Hepatocyte (in vitro differentiated cells): ENCODE measurements around the gene PIP5K1C. TPM values are rescaled to one million over a fixed set of nuclear protein-coding genes. Genes with fewer than 3 reads are reported as not detected.

Experiments
- DNase-seq: peaks from one replicate; pipeline ENCODE4 v3.0.0-alpha.2; 2016; ENCODE audit warnings: low spot score
- H2AFZ ChIP-seq: fragments of 200-600 bp; sonication (generic); 2 replicates; pipeline ENCODE4 v1.6.0; 2016; ENCODE audit warnings: antibody characterized with exemption, mild to moderate bottlenecking
- H3K27ac ChIP-seq: fragments of 200-600 bp; sonication (generic); 2 replicates; pipeline ENCODE4 v1.5.1; 2016; ENCODE audit warnings: mild to moderate bottlenecking
- H3K27me3 ChIP-seq: fragments of 200-600 bp; sonication (generic); 2 replicates; pipeline ENCODE4 v1.6.1; 2016
- H3K36me3 ChIP-seq: fragments of 200-600 bp; sonication (generic); replicated peaks from 2 replicates; pipeline ENCODE4 v1.5.1; 2016; ENCODE audit warnings: low read depth; ENCODE audit not compliant: insufficient read depth
- H3K4me1 ChIP-seq: fragments of 200-600 bp; sonication (generic); 2 replicates; pipeline ENCODE4 v1.5.1; 2016; ENCODE audit warnings: mild to moderate bottlenecking, moderate library complexity; ENCODE audit not compliant: insufficient read depth
- H3K4me2 ChIP-seq: fragments of 200-600 bp; sonication (generic); 2 replicates; pipeline ENCODE4 v1.6.0; 2016
- H3K4me3 ChIP-seq: fragments of 200-600 bp; sonication (generic); 2 replicates; pipeline ENCODE4 v1.5.1; 2016; ENCODE audit warnings: mild to moderate bottlenecking
- H3K79me2 ChIP-seq: fragments of 200-600 bp; sonication (generic); 2 replicates; pipeline ENCODE4 v1.6.0; 2017; ENCODE audit warnings: mild to moderate bottlenecking
- H3K9me2 ChIP-seq: fragments of 200-600 bp; sonication (generic); replicated peaks from 2 replicates; pipeline ENCODE4 v1.6.0; 2017; ENCODE audit warnings: mild to moderate bottlenecking; ENCODE audit not compliant: insufficient read depth
- H3K9me3 ChIP-seq: fragments of 200-600 bp; sonication (generic); 2 replicates; pipeline ENCODE4 v1.5.1; 2016; ENCODE audit warnings: low read depth, mild to moderate bottlenecking
- H4K20me1 ChIP-seq: fragments of 200-600 bp; sonication (generic); 2 replicates; pipeline ENCODE4 v1.6.0; 2016; ENCODE audit warnings: mild to moderate bottlenecking; ENCODE audit not compliant: insufficient read depth, poor library complexity, severe bottlenecking
- CTCF ChIP-seq: fragments of 200-600 bp; sonication (generic); IDR thresholded peaks from 2 replicates; pipeline ENCODE4 v1.5.1; 2016; ENCODE audit warnings: antibody characterized with exemption, mild to moderate bottlenecking; ENCODE audit not compliant: poor library complexity
- EZH2 ChIP-seq: fragments of 200-600 bp; sonication (generic); IDR thresholded peaks from 2 replicates; pipeline ENCODE4 v1.6.1; 2016; ENCODE audit warnings: antibody characterized with exemption, mild to moderate bottlenecking, borderline replicate concordance
- EZH2phosphoT487 ChIP-seq: fragments of 200-600 bp; sonication (generic); IDR thresholded peaks from one replicate; pipeline ENCODE4 v1.6.1; 2018; ENCODE audit warnings: antibody characterized with exemption, mild to moderate bottlenecking, low read depth, moderate library complexity; ENCODE audit not compliant: unreplicated experiment, severe bottlenecking
- WGBS: methylation state at CpG from one replicate; pipeline ENCODE4 v1.1.6; 2016; ENCODE audit warnings: low lambda C conversion rate; ENCODE audit errors: missing lambda C conversion rate; 5-methylcytosine and 5-hydroxymethylcytosine counted together
- polyA plus RNA-seq: library from polyadenylated mRNA; unstranded; fragments of >200 nt; fragmentation: Nextera tagmentation; extraction: Ambion mirVana; gene quantifications from 2 replicates; pipeline ENCODE4 v1.2.1, GENCODE V29; 2016
- total RNA-seq: library from RNA; depleted of rRNA; stranded (reverse); fragments of >200 nt; gene quantifications from 2 replicates; pipeline ENCODE4 v1.2.3, GENCODE V29; 2014

PIP5K1C gene
- total and polyA plus RNA-seq, 2 experiments from 2014 or later, result 20.7 to 37.1 TPM

DNA sequence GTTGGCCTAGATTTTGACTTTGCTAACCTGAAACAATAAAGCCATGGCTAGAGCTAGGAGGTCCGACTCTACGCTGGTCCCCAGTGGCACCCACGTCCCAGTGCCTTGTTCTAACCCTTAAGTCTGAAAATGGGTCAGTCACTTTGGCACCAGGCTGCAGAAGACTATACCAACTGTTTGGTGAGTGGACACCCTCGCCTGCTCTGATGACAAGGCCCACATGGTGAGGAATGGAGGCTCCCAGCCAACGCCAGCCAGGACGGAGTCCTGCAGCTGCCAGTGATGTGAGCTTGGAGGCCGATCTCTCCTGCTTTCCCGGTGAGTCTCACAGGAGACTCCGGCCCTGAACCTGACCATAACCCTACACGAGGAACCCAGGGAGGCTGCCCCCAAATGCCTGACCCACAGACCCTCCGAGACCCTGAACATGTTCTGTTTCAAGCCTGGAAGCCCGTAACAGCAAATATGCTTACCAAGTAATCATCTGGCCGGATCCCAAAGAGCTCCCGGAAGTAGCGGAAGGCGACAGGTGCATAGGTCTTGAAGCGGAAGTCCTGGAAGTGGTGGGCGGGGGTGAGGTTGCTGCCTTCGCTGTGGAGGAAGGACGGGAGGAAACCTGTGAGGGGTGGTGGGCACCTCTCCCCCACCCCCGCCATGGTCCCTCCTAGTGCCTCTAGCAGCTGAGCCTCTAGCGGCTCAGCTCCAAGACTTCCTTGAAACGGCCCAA lies 39.6 kb downstream of the PIP5K1C start:
- Histone ChIP-seq H3K4me2 (no peak overlapping the region), H3K9me2 (no peaks in the 10 kb centered on the region), H3K27ac (no peak overlapping the region), H4K20me1 (no peaks in the 10 kb centered on the region), H3K36me3 (no peaks in the 10 kb centered on the region), H3K4me3 (no peak overlapping the region), H2AFZ (no peak overlapping the region), H3K4me1 (no peaks in the 10 kb centered on the region), H3K9me3 (no peaks in the 10 kb centered on the region), H3K79me2 (no peaks in the 10 kb centered on the region), H3K27me3 (no peaks in the 10 kb centered on the region)
- 91% methylated on average over 22 of the region's 23 CpGs for WGBS
- TF ChIP-seq EZH2phosphoT487, result no peak
- no peak for TF ChIP-seq EZH2
- no peak for TF ChIP-seq CTCF
- no peak for DNase-seq

DNA sequence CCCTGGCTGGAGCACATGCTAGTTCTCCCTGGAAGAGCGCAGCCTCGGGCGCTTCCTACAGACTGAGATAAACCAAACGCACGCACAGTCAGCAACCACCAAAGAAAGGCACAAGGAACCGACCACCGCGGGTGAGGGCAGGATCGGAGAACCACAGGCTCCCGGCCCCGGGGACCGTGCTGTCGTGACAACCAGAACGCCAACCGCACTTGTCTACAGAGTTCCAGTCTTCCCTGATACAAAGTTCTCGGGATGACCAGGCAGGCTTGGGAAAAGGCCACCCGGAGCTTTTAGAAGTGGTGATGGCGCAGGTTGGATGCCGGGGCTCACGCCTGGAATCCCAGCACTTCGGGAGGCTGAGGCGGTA lies 40.5 kb downstream of the PIP5K1C start:
- TF ChIP-seq EZH2 (no peak), CTCF (no peak)
- Histone ChIP-seq H3K4me2 (no peak overlapping the region), H3K4me1 (no peaks in the 10 kb centered on the region), H3K36me3 (no peaks in the 10 kb centered on the region), H3K79me2 (no peaks in the 10 kb centered on the region), H3K9me3 (no peaks in the 10 kb centered on the region), H2AFZ (no peak overlapping the region), H4K20me1 (no peaks in the 10 kb centered on the region), H3K27ac (no peak overlapping the region), H3K27me3 (no peaks in the 10 kb centered on the region), H3K4me3 (no peak overlapping the region), H3K9me2 (no peaks in the 10 kb centered on the region)
- 93% methylated on average over 20 of the region's 22 CpGs for WGBS
- no peak for DNase-seq

GRCh38 chr19:3658870-3659745 lies 41.2 kb downstream of the PIP5K1C start:
- DNase-seq, result no peak

More at GRCh38 chr19:3658870-3659745, 41.2 kb downstream of the PIP5K1C start:
- no peaks in the 10 kb centered on the region for H3K9me3 ChIP-seq
- H4K20me1 ChIP-seq, result no peaks in the 10 kb centered on the region
- WGBS, result 96% methylated on average over 36 of the region's 37 CpGs
- no peak overlapping the region for H3K4me3 ChIP-seq
- H3K4me1 ChIP-seq, result no peaks in the 10 kb centered on the region
- no peaks in the 10 kb centered on the region for H3K36me3 ChIP-seq
- no peak overlapping the region for H3K4me2 ChIP-seq
- no peak overlapping the region for H3K27ac ChIP-seq
- no peaks in the 10 kb centered on the region for H3K27me3 ChIP-seq
- no peaks in the 10 kb centered on the region for H3K9me2 ChIP-seq
- TF ChIP-seq EZH2, result no peak
- no peak for TF ChIP-seq EZH2phosphoT487
- H2AFZ ChIP-seq, result no peak overlapping the region
- H3K79me2 ChIP-seq, result no peaks in the 10 kb centered on the region
